Naive thymus-derived CD8-positive, alpha-beta T cell (primary cell): ENCODE data around the gene AHCTF1. TPM values are rescaled to one million over a fixed set of nuclear protein-coding genes. Genes with fewer than 3 reads are reported as not detected.
A peak's percentile ranks its signal among the peaks of the same experiment; 100 is the strongest.
"Not testable (repeated sequence)": the region's sequence is repeated elsewhere in the genome, so short reads cannot be mapped to it uniquely, and the experiment has no call there.

ENCODE experiments used
- ATAC-seq, 2 donors: fragments of 150-1000 bp; cut with Tn5 transposase in 1 of 2; sonication (Bioruptor Pico), chemical (Tn5 transposase) in 1 of 2; 1 replicate in 1 of 2; 2 replicates in 1 of 2; pipeline ENCODE4 v1.10.0; 2021; ENCODE audit warnings: mild to moderate bottlenecking in 2 of 2, moderate library complexity in 2 of 2
- POLR2A ChIA-PET: fragments of 350-600 bp; sonication (Branson Sonifier 250); formaldehyde crosslinking; loops from one replicate; lab custom pipeline; 2021; ENCODE audit warnings: antibody characterized with exemption; lab: Charles Lee
- DNase-seq, 10 donors: peaks; one replicate each; pipeline versions ENCODE4 v3.0.0 to v3.0.0-alpha.2; 2020 to 2022
- H3K27ac Mint-ChIP-seq, 10 donors: one replicate each; pipeline ENCODE4 v1.8.0; 2020 to 2022; ENCODE audit warnings: mild to moderate bottlenecking in 10 of 10, mixed read lengths in 10 of 10, moderate library complexity in 4 of 10, inconsistent platforms in 1 of 10
- H3K27me3 Mint-ChIP-seq, 5 donors: one replicate each; pipeline ENCODE4 v1.8.0; 2021 to 2022; ENCODE audit warnings: mixed read lengths in 5 of 5
- H3K36me3 Mint-ChIP-seq, 3 donors: one replicate each; pipeline ENCODE4 v1.8.0; 2020 to 2022; ENCODE audit warnings: mixed read lengths in 3 of 3, mild to moderate bottlenecking in 2 of 3, inconsistent platforms in 1 of 3
- H3K4me1 Mint-ChIP-seq, 4 donors: one replicate each; pipeline ENCODE4 v1.8.0; 2021 to 2022; ENCODE audit warnings: mixed read lengths in 4 of 4
- H3K4me3 Mint-ChIP-seq, 10 donors: one replicate each; pipeline ENCODE4 v1.8.0; 2020 to 2022; ENCODE audit warnings: mild to moderate bottlenecking in 10 of 10, mixed read lengths in 10 of 10, moderate library complexity in 6 of 10, inconsistent platforms in 1 of 10
- H3K9me3 Mint-ChIP-seq, 9 donors: one replicate each; pipeline ENCODE4 v1.8.0; 2020 to 2022; ENCODE audit warnings: mixed read lengths in 9 of 9, mild to moderate bottlenecking in 3 of 9, inconsistent platforms in 1 of 9, moderate library complexity in 1 of 9
- polyA plus RNA-seq, 3 donors: library from polyadenylated mRNA; unstranded; fragments of 300-500 nt; fragmentation: Illumina TruSeq; gene quantifications; one replicate each; pipeline ENCODE4 v1.2.3, GENCODE V29; 2021
- total RNA-seq, 8 experiments: library from RNA in 2 of 8; stranded (reverse) in 2 of 8; gene quantifications; one replicate each; pipeline ENCODE4 v1.2.3 and lab custom pipeline; 2021 to 2026

Gene AHCTF1
- total and polyA plus RNA-seq, 5 experiments from 2014 or later, result 12.4 to 69.5 (median 20.2) TPM

DNA sequence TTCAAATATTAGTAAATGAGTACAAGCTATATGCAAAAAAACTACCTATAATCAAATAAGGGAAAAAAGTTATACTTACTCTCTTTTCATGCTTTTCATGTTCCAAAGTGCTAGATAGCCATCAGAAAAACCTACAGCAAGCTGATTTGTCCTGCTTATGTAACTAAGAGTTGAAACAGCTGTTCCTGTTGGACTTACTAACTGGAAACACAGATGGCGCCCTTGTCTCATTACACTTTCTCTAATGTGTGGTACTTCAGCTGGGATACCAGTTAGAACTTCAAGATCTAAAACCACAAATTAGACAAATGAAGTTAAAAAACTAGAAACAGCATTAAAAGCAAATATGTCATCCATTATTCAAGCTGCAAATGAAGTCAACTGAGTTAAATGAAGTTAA lies 24.3 kb downstream of the AHCTF1 start:
- peak in 3 of 10 donors; percentile 14 to 23 (median 15) for DNase-seq
- peaks cover 6 to 86% (median 25%) of the 10 kb centered on the region in 3 donors for H3K36me3 Mint-ChIP-seq
- no peak overlapping the region for H3K4me3 Mint-ChIP-seq
- H3K9me3 Mint-ChIP-seq, result no peaks in the 10 kb centered on the region
- peak overlapping the region in 2 of 10 donors; percentile 15 to 40 for H3K27ac Mint-ChIP-seq
- H3K27me3 Mint-ChIP-seq, result no peaks in the 10 kb centered on the region
- peak; percentile 44 to 48 for ATAC-seq
- POLR2A ChIA-PET, result no interaction called here
- H3K4me1 Mint-ChIP-seq, result peaks cover 6 to 17% (median 7%) of the 10 kb centered on the region in 4 donors

DNA sequence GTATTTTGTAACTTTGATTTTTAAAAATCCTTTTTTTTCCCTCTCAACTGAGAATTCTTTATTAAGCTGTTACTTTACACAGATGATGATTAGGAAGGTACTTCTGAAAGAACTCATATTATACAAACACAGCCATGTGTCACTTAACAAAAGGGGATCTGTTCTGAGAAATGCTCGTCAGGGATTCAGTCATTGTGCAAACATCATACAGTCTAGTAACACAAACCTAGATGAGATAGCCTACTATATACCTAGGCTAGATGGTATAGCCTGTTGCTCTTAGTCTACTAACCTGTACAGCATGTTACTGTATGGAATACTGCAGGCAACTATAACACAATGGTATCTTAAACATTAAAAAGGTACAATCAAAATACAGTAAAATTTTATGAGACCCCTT lies 24.9 kb downstream of the AHCTF1 start:
- no peak for ATAC-seq
- Mint-ChIP-seq H3K27ac (no peak overlapping the region), H3K36me3 (peaks cover 12 to 86% (median 30%) of the 10 kb centered on the region in 3 donors), H3K4me1 (peaks cover 6 to 17% (median 7%) of the 10 kb centered on the region in 4 donors), H3K27me3 (no peaks in the 10 kb centered on the region), H3K9me3 (no peaks in the 10 kb centered on the region), H3K4me3 (no peak overlapping the region)
- DNase-seq, result no peak
- POLR2A ChIA-PET, result no interaction called here

DNA sequence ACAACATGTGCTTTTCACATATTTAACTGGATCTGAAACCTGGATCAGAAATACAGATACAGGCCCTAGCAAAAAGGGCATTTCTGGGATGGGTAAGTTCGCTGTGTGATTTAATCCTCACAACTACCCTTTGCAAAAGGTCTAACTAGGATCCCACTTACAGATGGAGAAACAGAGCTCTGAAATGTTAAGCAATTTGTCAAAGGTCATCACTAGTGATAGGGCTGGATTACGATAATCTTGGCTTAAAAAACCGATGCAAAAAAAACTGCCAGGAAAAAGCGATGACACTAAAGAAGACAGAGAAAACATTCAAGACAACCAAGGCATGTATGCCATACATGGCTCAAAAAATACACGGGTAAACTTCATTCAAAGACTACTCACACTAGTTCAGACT lies 29.9 kb downstream of the AHCTF1 start:
- Mint-ChIP-seq H3K27me3 (no peaks in the 10 kb centered on the region), H3K4me1 (peaks cover 0 to 7% (median 5%) of the 10 kb centered on the region in 4 donors), H3K4me3 (no peak overlapping the region), H3K27ac (no peak overlapping the region), H3K9me3 (no peaks in the 10 kb centered on the region), H3K36me3 (peaks cover 20 to 94% (median 46%) of the 10 kb centered on the region in 3 donors)
- POLR2A ChIA-PET, result no interaction called here
- DNase-seq, result no peak
- ATAC-seq, result no peak

DNA sequence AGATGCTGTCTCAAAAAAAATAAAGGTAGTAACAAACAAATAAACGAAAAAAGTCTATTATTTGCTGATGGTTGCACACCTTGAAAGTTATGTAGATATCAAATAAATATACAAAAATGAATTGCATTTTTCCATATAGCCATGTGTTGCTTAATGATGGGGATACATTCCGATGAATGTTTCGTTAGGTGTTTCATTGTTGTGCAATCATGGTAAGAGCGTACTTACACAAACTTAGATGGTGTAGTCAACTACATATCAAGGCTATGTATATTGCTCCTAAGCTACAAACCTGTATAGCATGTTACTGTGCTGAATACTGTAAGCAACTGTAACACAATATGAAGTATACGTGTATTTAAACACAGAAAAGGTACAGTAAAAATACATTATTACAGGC lies 34.4 kb downstream of the AHCTF1 start:
- Mint-ChIP-seq H3K4me1 (peaks cover 0 to 8% (median 5%) of the 10 kb centered on the region in 4 donors), H3K27me3 (no peaks in the 10 kb centered on the region), H3K36me3 (peaks cover 28 to 96% (median 52%) of the 10 kb centered on the region in 3 donors), H3K4me3 (no peak overlapping the region), H3K9me3 (no peaks in the 10 kb centered on the region), H3K27ac (no peak overlapping the region)
- DNase-seq (no peak), ATAC-seq (no peak)
- POLR2A ChIA-PET, result no interaction called here

DNA sequence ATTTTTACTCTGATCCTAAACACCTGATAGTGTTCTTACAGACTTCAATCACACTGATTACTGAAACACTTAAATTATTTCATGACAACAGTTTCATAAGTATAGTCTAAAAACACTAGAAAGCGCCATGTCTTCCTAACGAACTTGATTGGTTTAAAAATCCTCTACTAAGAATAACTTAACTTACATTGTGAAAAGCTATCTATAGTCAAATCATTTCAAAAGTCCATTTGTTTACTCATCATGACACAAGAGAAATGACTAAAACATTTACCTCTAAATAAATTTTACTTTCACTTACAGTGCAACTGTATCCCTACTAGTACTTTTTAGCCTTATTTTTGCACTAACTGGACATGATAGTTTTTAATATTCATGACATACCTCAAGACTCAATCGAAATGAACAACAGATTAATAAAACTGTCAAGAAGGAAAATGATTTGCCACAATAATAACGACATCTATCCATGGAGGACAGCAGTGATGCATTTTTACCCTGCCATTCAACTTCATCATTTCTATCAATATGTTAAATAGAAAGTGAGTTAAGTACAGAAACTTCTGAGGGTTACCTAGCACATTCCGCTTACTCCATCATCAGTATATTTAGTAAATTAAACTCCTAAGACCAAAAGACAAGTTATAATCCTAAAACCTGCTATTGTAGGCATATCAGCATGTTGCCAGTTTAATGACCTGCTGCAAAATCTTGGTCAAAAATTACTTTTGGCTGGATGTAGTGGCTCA lies 38.4 kb downstream of the AHCTF1 start:
- DNase-seq (no peak), ATAC-seq (no peak)
- peaks cover 0 to 7% (median 2%) of the 10 kb centered on the region in 4 donors for H3K4me1 Mint-ChIP-seq
- H3K9me3 Mint-ChIP-seq, result no peaks in the 10 kb centered on the region
- POLR2A ChIA-PET, result no interaction called here
- peaks cover 20 to 89% (median 40%) of the 10 kb centered on the region in 3 donors for H3K36me3 Mint-ChIP-seq
- peak overlapping the region in 2 of 10 donors; percentile 25 to 52 for H3K27ac Mint-ChIP-seq
- H3K4me3 Mint-ChIP-seq, result no peak overlapping the region
- no peaks in the 10 kb centered on the region for H3K27me3 Mint-ChIP-seq

DNA sequence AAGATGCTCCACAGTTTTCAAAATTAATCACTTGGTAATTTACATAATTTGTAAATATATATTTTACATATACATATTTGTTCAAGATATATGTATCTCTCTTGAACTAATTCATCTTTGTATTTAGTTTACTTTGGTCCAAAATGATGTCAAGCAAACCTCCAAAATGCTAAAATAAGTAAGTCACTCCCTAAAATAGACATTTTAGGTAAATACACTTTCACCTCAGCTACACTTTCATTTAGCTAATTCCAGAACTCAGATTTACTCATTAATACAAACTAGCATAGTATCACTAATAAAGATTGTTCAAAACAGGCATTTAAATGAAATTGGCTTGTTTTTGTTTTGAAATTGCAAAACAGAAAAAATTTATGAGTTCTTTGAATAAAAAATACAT lies 40.6 kb downstream of the AHCTF1 start:
- POLR2A ChIA-PET, result no interaction called here
- H3K27ac Mint-ChIP-seq, result no peak overlapping the region

DNA sequence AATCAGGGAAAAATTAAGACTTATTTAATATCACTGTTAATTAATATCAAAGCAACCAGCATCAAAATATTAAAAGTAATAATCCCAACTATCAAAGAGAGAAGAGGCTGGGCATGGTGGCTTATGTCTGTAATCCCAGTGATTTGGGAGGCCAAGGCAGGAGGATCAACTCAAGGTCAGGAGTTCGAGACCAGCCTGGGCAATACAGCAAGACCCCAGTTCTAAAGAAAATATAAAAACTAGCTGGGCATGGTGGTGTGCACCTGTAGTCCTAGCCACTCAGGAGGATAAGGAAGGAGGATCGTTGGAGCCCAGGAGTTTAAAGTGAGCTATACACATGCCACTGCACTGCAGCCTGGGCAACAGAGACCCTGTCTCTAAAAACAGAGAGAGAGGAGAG lies 43.2 kb downstream of the AHCTF1 start:
- H3K27me3 Mint-ChIP-seq, result no peaks in the 10 kb centered on the region
- peaks cover 0 to 4% (median 2%) of the 10 kb centered on the region in 4 donors for H3K4me1 Mint-ChIP-seq
- H3K4me3 Mint-ChIP-seq, result no peak overlapping the region
- POLR2A ChIA-PET, result no interaction called here
- H3K27ac Mint-ChIP-seq, result peak overlapping the region in 1 of 10 donors; percentile 77
- ATAC-seq (no peak), DNase-seq (no peak)
- H3K9me3 Mint-ChIP-seq, result no peaks in the 10 kb centered on the region
- peaks cover 5 to 86% (median 31%) of the 10 kb centered on the region in 3 donors for H3K36me3 Mint-ChIP-seq

More for the DNA sequence above, 40.6 kb downstream of the AHCTF1 start:
- DNase-seq (no peak), ATAC-seq (no peak)
- Mint-ChIP-seq H3K4me1 (peaks cover 0 to 7% (median 3%) of the 10 kb centered on the region in 4 donors), H3K27me3 (no peaks in the 10 kb centered on the region), H3K36me3 (peaks cover 14 to 87% (median 41%) of the 10 kb centered on the region in 3 donors), H3K9me3 (no peaks in the 10 kb centered on the region), H3K4me3 (no peak overlapping the region)

DNA sequence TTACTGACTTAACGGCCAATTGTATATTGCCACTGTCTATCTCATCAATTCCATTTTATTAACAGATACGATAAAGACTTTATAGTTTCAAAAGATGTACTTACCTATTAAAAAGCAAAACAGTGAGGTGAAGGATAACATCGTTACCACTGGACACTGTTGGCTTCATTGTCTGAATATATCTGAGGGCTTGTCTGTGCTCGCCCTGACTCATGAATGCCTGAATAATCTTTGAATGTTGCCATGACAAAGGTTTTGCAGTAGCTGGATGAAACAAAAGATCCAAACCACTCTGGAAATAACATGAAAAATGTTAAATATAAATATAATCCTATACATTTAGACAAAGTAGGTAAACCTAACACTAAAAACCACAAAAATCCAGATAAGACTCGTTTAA lies 46.4 kb downstream of the AHCTF1 start:
- H3K9me3 Mint-ChIP-seq, H3K27me3 Mint-ChIP-seq, H3K4me1 Mint-ChIP-seq, ATAC-seq, POLR2A ChIA-PET, H3K27ac Mint-ChIP-seq, H3K4me3 Mint-ChIP-seq, DNase-seq: not testable (repeated sequence)
- peaks cover 5 to 79% (median 26%) of the 10 kb centered on the region in 3 donors for H3K36me3 Mint-ChIP-seq

DNA sequence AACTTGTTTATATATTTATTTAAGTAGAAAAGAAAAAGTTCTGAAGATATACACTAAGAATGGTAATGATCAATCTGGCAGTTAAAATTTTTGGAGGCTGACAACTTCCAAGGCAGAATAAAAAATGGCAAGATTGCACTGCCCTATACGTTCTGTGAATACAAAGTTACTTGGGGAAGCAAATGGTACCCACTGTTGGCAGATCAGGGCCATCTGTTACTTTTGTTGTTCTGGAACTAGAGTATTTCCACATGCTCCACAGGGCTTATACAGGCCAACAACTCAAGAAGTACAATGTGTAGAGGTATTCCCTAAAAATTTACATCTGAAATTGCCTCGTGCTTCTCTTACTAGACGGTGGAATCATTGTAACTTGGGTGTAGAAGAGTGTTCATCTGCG lies 53.2 kb downstream of the AHCTF1 start:
- ATAC-seq, result no peak
- H3K36me3 Mint-ChIP-seq, result peaks cover 6 to 73% (median 21%) of the 10 kb centered on the region in 3 donors

DNA sequence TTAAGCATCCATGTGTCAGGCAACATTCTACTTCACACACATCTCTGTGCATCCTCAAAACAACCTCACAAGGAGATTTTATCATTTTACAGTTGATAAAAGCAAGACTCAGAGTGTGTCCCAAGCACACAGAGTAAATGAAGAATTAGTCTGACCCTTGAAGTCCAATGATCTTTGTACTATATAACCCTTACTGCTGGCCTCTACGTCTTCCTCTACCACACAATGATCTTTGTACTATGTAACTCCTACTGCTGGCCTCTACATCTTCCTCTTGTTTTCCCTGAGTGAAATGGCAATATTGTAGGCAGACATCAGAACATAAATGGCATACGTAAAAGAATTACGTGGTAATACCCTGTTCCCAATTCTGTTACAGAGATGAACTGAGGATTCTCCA lies 55.3 kb downstream of the AHCTF1 start:
- H3K27me3 Mint-ChIP-seq, result no peaks in the 10 kb centered on the region
- peaks cover 6 to 86% (median 23%) of the 10 kb centered on the region in 3 donors for H3K36me3 Mint-ChIP-seq

More for the DNA sequence above, 53.2 kb downstream of the AHCTF1 start:
- no peaks in the 10 kb centered on the region for H3K9me3 Mint-ChIP-seq
- POLR2A ChIA-PET, result no interaction called here
- DNase-seq, result no peak
- H3K4me1 Mint-ChIP-seq, result peaks cover 0 to 14% (median 10%) of the 10 kb centered on the region in 4 donors
- H3K4me3 Mint-ChIP-seq, result no peak overlapping the region
- no peaks in the 10 kb centered on the region for H3K27me3 Mint-ChIP-seq
- peak overlapping the region in 1 of 10 donors; percentile 13 for H3K27ac Mint-ChIP-seq

DNA sequence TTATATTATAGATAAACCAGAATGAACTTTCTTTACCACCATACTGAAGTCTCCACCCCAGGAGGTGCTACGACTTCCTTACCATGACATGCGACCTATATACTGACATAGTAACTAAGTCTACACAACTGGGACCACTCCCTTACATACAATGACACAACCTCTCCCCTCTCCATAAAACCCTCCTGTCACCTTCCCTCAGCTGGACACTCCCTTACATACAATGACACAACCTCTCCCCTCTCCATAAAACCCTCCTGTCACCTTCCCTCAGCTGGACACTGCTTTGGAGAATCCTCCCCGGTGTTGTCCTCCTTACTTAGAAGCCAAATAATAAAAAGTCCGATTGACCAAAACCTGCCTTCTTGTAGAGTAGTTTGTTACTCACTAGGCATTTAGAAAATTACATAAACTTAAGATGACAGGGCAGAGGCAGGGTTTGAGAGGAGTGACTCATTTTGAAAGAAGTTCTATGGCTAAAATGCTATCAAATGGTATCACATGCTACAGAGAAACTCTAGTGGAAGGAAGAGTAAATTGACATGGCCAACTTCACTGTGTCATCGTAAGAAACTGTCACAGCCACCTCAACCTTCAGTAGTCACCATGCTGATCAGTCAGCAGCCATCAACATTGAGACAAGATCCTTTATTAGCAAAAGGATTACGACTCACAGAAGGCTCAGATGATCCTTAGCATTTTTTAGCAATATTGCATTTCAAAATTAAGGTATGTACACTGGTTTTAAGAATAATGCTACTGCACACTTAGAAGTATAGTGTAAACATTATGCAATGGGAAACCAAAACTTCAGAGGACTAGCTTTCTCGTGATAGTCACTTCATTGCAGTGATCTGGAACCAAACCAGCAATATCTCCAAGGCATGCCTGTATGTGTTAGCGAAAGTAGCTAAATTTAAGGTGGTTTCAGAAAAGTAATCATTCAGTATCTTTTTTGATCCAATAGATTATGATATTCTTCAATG lies 56.4 kb downstream of the AHCTF1 start:
- Mint-ChIP-seq H3K4me3 (no peak overlapping the region), H3K27me3 (no peaks in the 10 kb centered on the region), H3K27ac (peak overlapping the region in 1 of 10 donors; percentile 25), H3K9me3 (no peaks in the 10 kb centered on the region), H3K4me1 (peaks cover 9 to 30% (median 20%) of the 10 kb centered on the region in 4 donors), H3K36me3 (peaks cover 6 to 88% (median 27%) of the 10 kb centered on the region in 3 donors)
- POLR2A ChIA-PET, result no interaction called here
- DNase-seq (no peak), ATAC-seq (no peak)

More for the DNA sequence above, 55.3 kb downstream of the AHCTF1 start:
- ATAC-seq (no peak), DNase-seq (no peak)
- H3K4me1 Mint-ChIP-seq, result peaks cover 7 to 30% (median 19%) of the 10 kb centered on the region in 4 donors
- POLR2A ChIA-PET, result no interaction called here
- H3K27ac Mint-ChIP-seq, result peak overlapping the region in 1 of 10 donors; percentile 34
- H3K9me3 Mint-ChIP-seq, result no peaks in the 10 kb centered on the region
- H3K4me3 Mint-ChIP-seq, result no peak overlapping the region

DNA sequence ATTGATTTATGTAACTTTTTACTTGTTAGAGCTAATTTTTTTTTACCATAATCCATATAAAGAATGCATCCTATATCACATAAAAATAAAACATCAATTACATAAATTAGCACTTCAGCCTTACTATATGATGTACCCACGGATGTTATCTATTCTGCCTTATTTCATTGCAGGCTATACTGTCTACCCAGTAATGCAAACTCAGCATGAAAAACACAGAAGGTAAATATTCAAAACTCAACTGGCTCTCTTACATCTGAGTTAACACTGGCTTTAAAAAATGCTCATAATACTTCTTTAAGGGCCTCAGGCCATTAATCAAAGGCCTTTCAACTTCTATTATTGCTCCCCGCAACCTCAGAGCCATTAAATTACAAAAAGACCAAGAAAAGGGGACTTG lies 65.8 kb downstream of the AHCTF1 start:
- POLR2A ChIA-PET, result no interaction called here
- ATAC-seq (no peak), DNase-seq (no peak)
- Mint-ChIP-seq H3K4me1 (peaks cover 0 to 3% (median 1%) of the 10 kb centered on the region in 4 donors), H3K9me3 (no peaks in the 10 kb centered on the region), H3K27me3 (no peaks in the 10 kb centered on the region), H3K27ac (peak overlapping the region in 2 of 10 donors; percentile 20 to 25), H3K4me3 (no peak overlapping the region), H3K36me3 (peaks cover 0 to 83% (median 33%) of the 10 kb centered on the region in 3 donors)
